BJ (cell line): Measurements from ENCODE around the gene ALG8. TPM values are rescaled to one million over a fixed set of nuclear protein-coding genes. Genes with fewer than 3 reads are reported as not detected.

Source experiments
- CTCF ChIA-PET: fragments of 350-600 bp; formaldehyde crosslinking; extraction: SDS; loops from one replicate; lab custom pipeline; 2021; ENCODE audit warnings: antibody characterized with exemption, inconsistent platforms; lab: Yijun Ruan, JAX
- POLR2A ChIA-PET: fragments of 300-600 bp; sonication (Branson Sonifier 250); formaldehyde crosslinking; extraction: SDS; loops from one replicate; lab custom pipeline; 2021; ENCODE audit warnings: antibody characterized with exemption; lab: Charles Lee
- DNase-seq: peaks from one replicate; pipeline ENCODE4 v3.0.0-alpha.2; 2011; ENCODE audit warnings: low read depth
- H3K27me3 ChIP-seq: 2 replicates; pipeline ENCODE4 v1.6.0; 2011; ENCODE audit warnings: low read length; ENCODE audit not compliant: control insufficient read depth, insufficient read depth
- H3K36me3 ChIP-seq: 2 replicates; pipeline ENCODE4 v1.5.1; 2011; ENCODE audit warnings: low read length; ENCODE audit not compliant: control insufficient read depth, insufficient read depth
- H3K4me3 ChIP-seq: 2 replicates; pipeline ENCODE4 v1.5.1; 2011; ENCODE audit warnings: low read depth, mild to moderate bottlenecking, control low read depth, low read length
- polyA plus RNA-seq: library from polyadenylated mRNA; depleted of rRNA; stranded (reverse); fragments of >200 nt; gene quantifications from 2 replicates; pipeline ENCODE4 v1.2.3, GENCODE V29; 2011
- TF ChIP-seq, protein P1 (sequence below): IDR thresholded peaks from 2 replicates; pipeline ENCODE4 v1.5.1; 2011; ENCODE audit warnings: low read depth, mild to moderate bottlenecking, control low read depth, inconsistent platforms, low read length, moderate library complexity; ENCODE audit not compliant: insufficient read depth

ALG8 gene
- polyA plus RNA-seq, 1 experiment: 33.9 TPM

- POLR2A ChIA-PET: interaction anchor here (0.6 kb wide), 1 partner anchor 1193 kb away, joined by 4 read pairs; no protein-coding TSS in a partner anchor
Observed at GRCh38 chr11:78112582-78113275, 26.7 kb downstream of the ALG8 start.

DNA sequence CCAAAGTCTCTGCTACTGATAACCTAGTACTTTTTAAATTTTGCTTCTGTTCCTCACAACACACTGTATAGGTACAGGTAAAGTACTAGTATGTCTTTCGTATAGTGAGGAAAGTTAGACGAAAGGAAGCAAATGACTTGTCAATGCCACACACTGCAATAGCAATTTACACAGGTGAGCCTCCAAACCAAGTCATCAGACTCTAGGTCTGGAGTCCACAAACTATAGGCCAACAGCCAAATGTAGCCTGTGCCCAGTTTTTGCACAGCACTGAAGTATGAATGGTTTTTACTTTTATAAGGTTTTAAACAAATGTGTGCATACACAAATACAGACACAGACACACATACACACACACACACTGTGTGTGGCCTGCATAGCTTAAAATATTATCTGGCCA lies 28.1 kb downstream of the ALG8 start:
- H3K36me3 ChIP-seq: peaks cover 2% of the 10 kb centered on the region; the same call in 1 of the 2 replicates
- no peak overlapping the region for H3K4me3 ChIP-seq
- H3K27me3 ChIP-seq: no peaks in the 10 kb centered on the region
- TF ChIP-seq, protein P1, sequence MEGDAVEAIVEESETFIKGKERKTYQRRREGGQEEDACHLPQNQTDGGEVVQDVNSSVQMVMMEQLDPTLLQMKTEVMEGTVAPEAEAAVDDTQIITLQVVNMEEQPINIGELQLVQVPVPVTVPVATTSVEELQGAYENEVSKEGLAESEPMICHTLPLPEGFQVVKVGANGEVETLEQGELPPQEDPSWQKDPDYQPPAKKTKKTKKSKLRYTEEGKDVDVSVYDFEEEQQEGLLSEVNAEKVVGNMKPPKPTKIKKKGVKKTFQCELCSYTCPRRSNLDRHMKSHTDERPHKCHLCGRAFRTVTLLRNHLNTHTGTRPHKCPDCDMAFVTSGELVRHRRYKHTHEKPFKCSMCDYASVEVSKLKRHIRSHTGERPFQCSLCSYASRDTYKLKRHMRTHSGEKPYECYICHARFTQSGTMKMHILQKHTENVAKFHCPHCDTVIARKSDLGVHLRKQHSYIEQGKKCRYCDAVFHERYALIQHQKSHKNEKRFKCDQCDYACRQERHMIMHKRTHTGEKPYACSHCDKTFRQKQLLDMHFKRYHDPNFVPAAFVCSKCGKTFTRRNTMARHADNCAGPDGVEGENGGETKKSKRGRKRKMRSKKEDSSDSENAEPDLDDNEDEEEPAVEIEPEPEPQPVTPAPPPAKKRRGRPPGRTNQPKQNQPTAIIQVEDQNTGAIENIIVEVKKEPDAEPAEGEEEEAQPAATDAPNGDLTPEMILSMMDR: no peak
- no peak for DNase-seq
- ChIA-PET POLR2A (no interaction called here), CTCF (no interaction called here)

More at GRCh38 chr11:78112582-78113275, 26.7 kb downstream of the ALG8 start:
- DNase-seq: no peak
- CTCF ChIA-PET: no interaction called here
- Histone ChIP-seq H3K36me3 (peaks cover 2% of the 10 kb centered on the region; the same call in 1 of the 2 replicates), H3K4me3 (no peak overlapping the region), H3K27me3 (no peaks in the 10 kb centered on the region)
- TF ChIP-seq, protein P1: no peak

- DNase-seq: no peak
- no peak overlapping the region for H3K4me3 ChIP-seq
- POLR2A ChIA-PET: no interaction called here
- CTCF ChIA-PET: no interaction called here
- TF ChIP-seq, protein P1: no peak
- H3K36me3 ChIP-seq: peaks cover 2% of the 10 kb centered on the region; the same call in 1 of the 2 replicates
- H3K27me3 ChIP-seq: no peaks in the 10 kb centered on the region
Observed at GRCh38 chr11:78110830-78111229, 28.6 kb downstream of the ALG8 start.

- DNase-seq: no peak
- TF ChIP-seq, protein P1: no peak
- ChIA-PET CTCF (no interaction called here), POLR2A (no interaction called here)
- Histone ChIP-seq H3K4me3 (no peak overlapping the region), H3K36me3 (peaks cover 2% of the 10 kb centered on the region; the same call in 1 of the 2 replicates), H3K27me3 (no peaks in the 10 kb centered on the region)
Observed at GRCh38 chr11:78110351-78110750, 29.1 kb downstream of the ALG8 start.

DNA sequence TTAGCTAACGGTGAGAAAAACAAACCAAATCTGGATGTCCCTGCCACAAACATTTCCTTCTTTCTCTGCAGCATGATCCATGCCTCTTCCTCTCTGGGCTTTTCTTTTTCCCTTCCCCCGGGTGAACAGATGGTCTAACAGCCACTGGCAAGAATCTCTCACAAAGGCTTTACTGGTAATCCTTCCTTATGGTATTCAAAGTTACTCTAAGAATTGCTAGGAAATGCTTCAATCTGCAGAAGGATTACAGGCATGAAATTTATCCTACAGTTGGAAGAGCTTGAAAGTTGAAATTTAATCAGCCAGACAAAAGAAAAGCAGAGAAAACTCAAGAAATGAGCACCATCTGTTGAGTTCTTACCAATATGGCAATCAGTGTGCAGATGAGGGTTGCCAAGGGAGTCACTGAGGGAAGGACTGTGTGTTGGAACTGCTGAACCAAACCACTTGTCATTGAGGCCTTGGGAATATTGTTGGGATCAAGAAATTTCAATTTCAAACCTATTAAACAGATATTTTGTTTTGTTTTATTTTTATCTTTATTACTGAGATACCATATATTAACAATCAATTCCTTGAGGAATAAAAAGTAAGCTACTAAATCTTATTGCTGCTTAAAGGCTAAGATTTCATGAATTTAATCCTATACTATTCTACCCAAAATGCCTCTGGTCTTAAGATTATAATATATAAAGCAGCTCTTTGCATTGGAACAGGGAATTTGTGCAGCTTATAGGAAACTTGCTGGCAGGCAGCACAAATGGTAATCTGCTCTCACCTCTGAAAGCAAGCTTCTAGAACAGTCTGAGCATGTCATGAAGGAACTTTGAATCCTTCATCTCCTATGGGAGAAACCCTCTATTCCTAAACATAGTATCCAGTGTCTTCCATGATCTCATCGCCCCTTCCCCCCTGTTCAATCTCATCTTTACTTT lies 30.1 kb downstream of the ALG8 start:
- no peak overlapping the region for H3K4me3 ChIP-seq
- ChIA-PET POLR2A (no interaction called here), CTCF (interaction anchor here (0.6 kb wide), 1 partner anchor 38 kb away, joined by 4 read pairs; no protein-coding TSS in a partner anchor)
- TF ChIP-seq, protein P1: no peak
- no peaks in the 10 kb centered on the region for H3K27me3 ChIP-seq
- DNase-seq: no peak
- H3K36me3 ChIP-seq: peaks cover 2% of the 10 kb centered on the region; the same call in 1 of the 2 replicates
